ENCODE results near the gene TANGO2. TPM values are rescaled to one million over a fixed set of nuclear protein-coding genes. Genes with fewer than 3 reads are reported as not detected.

TANGO2 gene
- total and polyA plus RNA-seq, 4 donors: 20.7 to 48.8 (median 34.1) TPM

DNA sequence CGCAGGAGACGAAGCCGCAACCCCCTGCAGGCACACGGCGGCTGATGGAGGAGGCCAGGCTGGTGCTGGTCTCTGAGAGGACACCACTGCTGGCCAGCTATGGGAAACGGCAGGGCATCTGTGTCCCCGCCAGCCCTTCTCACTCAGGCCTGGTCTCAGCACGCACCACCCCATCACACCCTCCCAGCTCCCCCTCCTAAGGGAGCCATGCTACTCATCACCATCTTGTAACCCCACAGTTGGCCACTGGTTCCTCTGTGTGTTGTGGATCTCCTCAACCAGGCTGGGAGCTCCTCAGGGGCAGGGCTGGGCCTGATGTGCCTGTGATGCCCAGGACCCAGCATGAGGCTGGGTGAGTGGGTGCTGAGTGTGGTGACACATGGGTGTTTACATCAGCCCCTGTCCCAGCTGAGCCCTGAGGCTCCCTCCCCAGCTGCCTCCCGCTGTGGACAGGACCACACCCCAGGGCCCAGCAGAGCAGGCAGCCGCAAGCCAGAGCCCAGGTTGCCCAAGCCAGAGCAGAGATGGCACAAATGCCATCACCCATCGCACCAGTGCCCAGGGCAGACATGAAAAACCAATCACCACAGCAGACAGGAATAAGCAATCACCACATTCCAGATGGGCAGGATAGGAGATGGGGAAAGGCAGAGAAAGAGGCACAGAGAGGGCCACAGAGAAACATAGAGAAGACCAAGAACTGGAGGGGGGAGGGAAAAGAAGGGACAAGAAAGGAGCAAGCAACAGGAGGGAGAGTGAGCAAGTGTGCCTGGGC, 12.5 kb upstream of the TANGO2 start:
- 89 to 91% methylated on average over 11 of the region's 11 CpGs for WGBS, 2 donors
- DNase-seq (no peak), ATAC-seq (ENCODE audit: insufficient read depth, low FRiP score) (no peak)
- no peaks in the 10 kb centered on the region for H3K36me3 ChIP-seq (ENCODE audit: control insufficient read depth in 4 of 4, insufficient read depth in 4 of 4, low read length in 4 of 4)
- no peak overlapping the region for H3K27ac ChIP-seq (ENCODE audit: low read depth in 1 of 2, low read length in 1 of 2)
- TF ChIP-seq CTCF (IDR thresholded peaks at IDR 0.05; ENCODE audit: control extremely low read depth, extremely low read depth): no peak
- H3K27me3 ChIP-seq (ENCODE audit: control insufficient read depth in 3 of 3, insufficient read depth in 3 of 3, low read length in 2 of 3): no peaks in the 10 kb centered on the region
- H3K9me3 ChIP-seq (ENCODE audit: control insufficient read depth in 4 of 4, insufficient read depth in 3 of 4, low read length in 3 of 4): peaks cover 0 to 3% (median under 1%) of the 10 kb centered on the region in 4 donors
- no peak overlapping the region for H3K9ac ChIP-seq (ENCODE audit: insufficient read depth in 1 of 2, low read length in 2 of 2)
- peaks cover 0 to 4% (median 3%) of the 10 kb centered on the region in 5 donors for H3K4me1 ChIP-seq (ENCODE audit: control insufficient read depth in 5 of 5, insufficient read depth in 5 of 5, low read length in 5 of 5)
- H3K4me3 ChIP-seq: no peak overlapping the region

DNA sequence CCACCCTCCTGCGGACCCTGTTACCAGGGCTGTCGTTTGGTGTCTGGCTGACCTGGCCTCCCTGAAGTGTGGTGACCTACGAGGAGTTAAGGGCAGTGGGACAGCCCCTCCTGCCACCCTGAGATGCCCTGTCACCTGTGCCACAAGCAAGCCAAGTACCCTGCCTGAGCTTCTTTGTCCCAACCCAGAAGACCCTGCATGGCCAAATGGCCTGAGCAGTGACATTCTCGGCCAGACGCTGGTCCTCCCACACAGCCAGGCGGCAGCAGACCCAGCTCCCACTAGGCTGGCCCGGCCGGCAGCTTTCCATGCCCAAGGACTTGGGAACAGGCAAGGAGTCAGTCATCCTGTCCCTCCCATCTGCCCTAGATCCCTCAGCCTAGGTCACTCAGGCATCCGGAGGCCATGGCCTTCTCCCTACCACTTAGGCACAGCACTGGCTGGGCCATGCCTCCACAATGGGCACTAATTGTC, 11.9 kb upstream of the TANGO2 start:
- Histone ChIP-seq H3K27me3 (ENCODE audit: control insufficient read depth in 3 of 3, insufficient read depth in 3 of 3, low read length in 2 of 3) (no peaks in the 10 kb centered on the region), H3K4me1 (ENCODE audit: control insufficient read depth in 5 of 5, insufficient read depth in 5 of 5, low read length in 5 of 5) (peaks cover 0 to 7% (median 3%) of the 10 kb centered on the region in 5 donors), H3K36me3 (ENCODE audit: control insufficient read depth in 4 of 4, insufficient read depth in 4 of 4, low read length in 4 of 4) (no peaks in the 10 kb centered on the region), H3K4me3 (no peak overlapping the region), H3K9ac (ENCODE audit: insufficient read depth in 1 of 2, low read length in 2 of 2) (no peak overlapping the region), H3K27ac (ENCODE audit: low read depth in 1 of 2, low read length in 1 of 2) (no peak overlapping the region), H3K9me3 (ENCODE audit: control insufficient read depth in 4 of 4, insufficient read depth in 3 of 4, low read length in 3 of 4) (peaks cover 0 to 3% (median under 1%) of the 10 kb centered on the region in 4 donors)
- DNase-seq: no peak
- TF ChIP-seq CTCF (IDR thresholded peaks at IDR 0.05; ENCODE audit: control extremely low read depth, extremely low read depth): no peak
- no peak for ATAC-seq (ENCODE audit: insufficient read depth, low FRiP score)
- WGBS, 2 donors: 93 to 99% methylated on average over 9 of the region's 9 CpGs

GRCh38 chr22:20009582-20010306, 11.2 kb upstream of the TANGO2 start:
- TF ChIP-seq CTCF (IDR thresholded peaks at IDR 0.05; ENCODE audit: control extremely low read depth, extremely low read depth): no peak

More at GRCh38 chr22:20009582-20010306, 11.2 kb upstream of the TANGO2 start:
- Histone ChIP-seq H3K4me1 (ENCODE audit: control insufficient read depth in 5 of 5, insufficient read depth in 5 of 5, low read length in 5 of 5) (peaks cover 0 to 7% (median 3%) of the 10 kb centered on the region in 5 donors), H3K9ac (ENCODE audit: insufficient read depth in 1 of 2, low read length in 2 of 2) (no peak overlapping the region), H3K9me3 (ENCODE audit: control insufficient read depth in 4 of 4, insufficient read depth in 3 of 4, low read length in 3 of 4) (peaks cover 0 to 1% (median under 1%) of the 10 kb centered on the region in 4 donors), H3K4me3 (no peak overlapping the region), H3K36me3 (ENCODE audit: control insufficient read depth in 4 of 4, insufficient read depth in 4 of 4, low read length in 4 of 4) (no peaks in the 10 kb centered on the region), H3K27ac (ENCODE audit: low read depth in 1 of 2, low read length in 1 of 2) (no peak overlapping the region), H3K27me3 (ENCODE audit: control insufficient read depth in 3 of 3, insufficient read depth in 3 of 3, low read length in 2 of 3) (no peaks in the 10 kb centered on the region)
- DNase-seq (no peak), ATAC-seq (ENCODE audit: insufficient read depth, low FRiP score) (no peak)
- WGBS, 2 donors: 94 to 98% methylated on average over 8 of the region's 8 CpGs
